GM18909 (cell line): ENCODE data around the gene MMS19.

ENCODE experiments used
- ATAC-seq: cut with Tn5 transposase; IDR thresholded peaks from one replicate; pipeline ENCODE4 v1.9.1; 2021; ENCODE audit warnings: mild to moderate bottlenecking; ENCODE audit not compliant: unreplicated experiment, poor library complexity

MMS19 gene, protein sequence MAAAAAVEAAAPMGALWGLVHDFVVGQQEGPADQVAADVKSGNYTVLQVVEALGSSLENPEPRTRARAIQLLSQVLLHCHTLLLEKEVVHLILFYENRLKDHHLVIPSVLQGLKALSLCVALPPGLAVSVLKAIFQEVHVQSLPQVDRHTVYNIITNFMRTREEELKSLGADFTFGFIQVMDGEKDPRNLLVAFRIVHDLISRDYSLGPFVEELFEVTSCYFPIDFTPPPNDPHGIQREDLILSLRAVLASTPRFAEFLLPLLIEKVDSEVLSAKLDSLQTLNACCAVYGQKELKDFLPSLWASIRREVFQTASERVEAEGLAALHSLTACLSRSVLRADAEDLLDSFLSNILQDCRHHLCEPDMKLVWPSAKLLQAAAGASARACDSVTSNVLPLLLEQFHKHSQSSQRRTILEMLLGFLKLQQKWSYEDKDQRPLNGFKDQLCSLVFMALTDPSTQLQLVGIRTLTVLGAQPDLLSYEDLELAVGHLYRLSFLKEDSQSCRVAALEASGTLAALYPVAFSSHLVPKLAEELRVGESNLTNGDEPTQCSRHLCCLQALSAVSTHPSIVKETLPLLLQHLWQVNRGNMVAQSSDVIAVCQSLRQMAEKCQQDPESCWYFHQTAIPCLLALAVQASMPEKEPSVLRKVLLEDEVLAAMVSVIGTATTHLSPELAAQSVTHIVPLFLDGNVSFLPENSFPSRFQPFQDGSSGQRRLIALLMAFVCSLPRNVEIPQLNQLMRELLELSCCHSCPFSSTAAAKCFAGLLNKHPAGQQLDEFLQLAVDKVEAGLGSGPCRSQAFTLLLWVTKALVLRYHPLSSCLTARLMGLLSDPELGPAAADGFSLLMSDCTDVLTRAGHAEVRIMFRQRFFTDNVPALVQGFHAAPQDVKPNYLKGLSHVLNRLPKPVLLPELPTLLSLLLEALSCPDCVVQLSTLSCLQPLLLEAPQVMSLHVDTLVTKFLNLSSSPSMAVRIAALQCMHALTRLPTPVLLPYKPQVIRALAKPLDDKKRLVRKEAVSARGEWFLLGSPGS

GRCh38 chr10:97498076-97498840, at the start of gene MMS19:
Gene MMS19, minus strand, starts transcription at chr10:97498422. Its CDS starts 38 bp downstream, at chr10:97498384.
- peak; percentile 91 for ATAC-seq

DNA sequence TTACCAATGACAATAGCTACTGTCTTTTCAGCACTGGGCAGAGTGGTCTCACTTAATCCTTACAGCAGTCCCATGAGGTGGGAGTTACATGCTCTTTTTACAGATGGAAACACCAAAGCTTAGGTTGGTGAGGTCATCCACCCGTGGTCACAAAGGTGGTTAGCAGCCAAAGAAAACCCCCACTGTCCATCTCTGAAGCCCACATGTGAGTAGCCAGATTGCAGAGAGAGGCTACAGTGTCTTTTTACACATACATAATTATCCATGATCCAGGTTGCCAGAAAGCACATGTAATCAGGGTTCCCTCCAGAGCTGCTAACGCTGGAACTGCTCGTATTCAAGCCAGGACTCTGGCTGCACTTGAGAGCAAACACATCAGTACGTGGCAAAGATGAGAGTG, 49.7 kb upstream of the MMS19 start:
- no peak for ATAC-seq

DNA sequence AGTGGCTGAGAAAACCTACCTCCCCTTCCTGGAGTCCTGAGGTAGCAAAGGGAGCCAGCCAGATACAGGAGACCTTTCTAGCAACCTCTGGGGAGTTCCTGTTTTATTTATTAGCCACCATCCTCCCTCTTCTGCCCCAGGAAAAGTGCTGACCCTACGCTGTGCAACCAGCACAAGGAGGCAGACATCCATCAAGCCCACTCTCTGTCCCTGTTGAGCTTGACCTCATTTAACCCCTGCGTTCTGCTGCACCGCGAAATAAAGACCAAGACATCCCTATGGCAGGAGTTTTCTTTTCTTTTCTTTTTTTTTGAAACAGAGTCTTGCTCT, 49.0 kb upstream of the MMS19 start:
- no peak for ATAC-seq

GRCh38 chr10:97546456-97547270, 48.4 kb upstream of the MMS19 start:
- ATAC-seq, result no peak

- ATAC-seq, result no peak
These were observed 44.9 kb upstream of the MMS19 start for GRCh38 chr10:97543025-97543546.

GRCh38 chr10:97542169-97543024, 44.2 kb upstream of the MMS19 start:
- no peak for ATAC-seq

- ATAC-seq, result no peak
These were observed 42.7 kb upstream of the MMS19 start for GRCh38 chr10:97540669-97541500.

DNA sequence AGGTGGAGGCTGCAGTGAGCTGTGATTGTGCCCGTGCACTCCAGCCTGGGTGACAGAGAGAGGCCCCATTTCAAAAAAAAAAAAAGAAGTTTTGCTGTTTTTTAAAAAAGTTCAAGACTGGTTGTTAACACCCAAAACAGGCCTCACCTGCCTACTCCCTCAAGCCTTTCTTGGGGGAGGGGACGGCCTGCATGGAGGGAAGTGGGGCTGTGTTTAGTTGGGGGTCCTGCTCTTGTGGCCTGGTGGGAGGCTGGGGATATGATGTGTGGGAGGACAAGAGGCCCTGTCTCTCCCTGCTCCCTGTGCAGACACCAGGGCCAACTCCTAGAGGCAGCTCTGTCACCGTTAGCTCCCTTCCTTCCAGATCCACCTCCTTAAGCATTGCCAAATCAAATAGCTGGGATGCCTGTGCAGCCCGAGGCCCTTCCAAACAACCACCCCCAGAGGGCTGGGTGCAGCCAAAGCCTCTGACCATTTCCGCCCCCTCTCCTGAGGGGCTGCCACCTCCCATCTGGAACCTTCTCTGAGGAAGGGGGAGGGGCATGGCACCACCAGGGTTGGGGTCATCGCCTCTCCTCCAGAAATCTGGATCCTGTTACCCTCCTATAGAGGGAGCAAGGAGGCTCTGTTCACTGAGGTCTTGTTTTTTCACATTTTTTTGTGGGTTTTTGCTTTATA, 41.4 kb upstream of the MMS19 start:
- ATAC-seq, result no peak

GRCh38 chr10:97538839-97539238, 40.6 kb upstream of the MMS19 start:
- ATAC-seq, result no peak

- ATAC-seq, result no peak
These were observed 40.2 kb upstream of the MMS19 start for GRCh38 chr10:97538411-97538810.

- ATAC-seq, result no peak
These were observed 39.1 kb upstream of the MMS19 start for GRCh38 chr10:97537186-97537869.

- no peak for ATAC-seq
These were observed 36.6 kb upstream of the MMS19 start for GRCh38 chr10:97534746-97535367.

DNA sequence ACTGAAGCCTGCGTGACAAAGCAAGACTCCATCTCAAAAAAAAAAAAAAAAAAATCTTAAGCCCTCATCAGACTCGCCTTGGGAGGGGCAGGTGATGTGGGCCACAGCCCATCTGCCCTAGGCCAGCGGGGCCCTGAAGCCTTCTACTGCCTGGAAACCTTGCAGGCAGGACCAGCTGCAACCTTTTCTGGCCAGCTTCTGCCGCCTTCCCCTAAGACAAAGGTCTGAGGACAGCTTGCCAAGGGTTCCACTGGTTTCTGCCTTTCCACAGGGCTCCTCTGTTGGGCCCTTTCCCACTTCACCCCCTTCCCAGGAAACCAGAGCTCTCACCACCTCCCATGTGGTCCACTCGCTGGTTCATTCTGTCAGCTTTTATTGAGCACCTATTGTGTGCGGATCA, 35.7 kb upstream of the MMS19 start:
- no peak for ATAC-seq

DNA sequence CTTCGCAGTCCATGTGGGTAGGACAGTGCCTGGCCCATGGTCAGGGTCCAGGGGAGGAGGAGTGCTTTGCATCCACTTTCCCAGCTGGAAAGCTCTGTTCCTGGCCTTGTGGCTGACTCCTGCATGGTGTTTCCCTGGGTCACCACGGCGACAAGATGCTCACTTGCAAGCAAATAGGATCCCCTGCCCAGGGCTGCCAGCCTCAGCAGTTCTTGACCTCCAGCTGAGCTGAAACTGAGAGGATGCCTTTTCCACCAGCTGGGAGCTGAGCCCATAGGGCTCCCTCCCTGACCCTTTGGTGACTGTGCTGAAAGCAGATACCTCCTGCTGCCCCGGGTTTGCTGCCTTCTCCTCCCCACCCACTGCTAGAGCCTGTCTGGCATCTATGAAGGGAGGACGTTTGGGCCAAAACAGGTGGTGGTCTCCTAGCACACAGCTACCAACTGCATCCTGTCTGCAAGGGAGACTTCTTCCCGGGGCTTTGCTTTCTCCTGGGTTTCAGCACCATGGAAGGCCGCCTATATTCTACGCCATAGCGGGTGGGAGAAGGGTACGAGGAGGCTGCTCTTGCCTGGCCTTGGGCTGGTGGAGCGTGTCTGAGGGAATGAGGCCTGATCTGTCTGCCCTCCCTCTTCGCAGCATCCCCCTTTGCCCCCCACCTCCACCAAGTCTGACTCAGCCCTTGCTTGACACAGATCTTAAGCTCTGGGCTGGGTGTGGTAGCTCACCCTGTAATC, 34.9 kb upstream of the MMS19 start:
- ATAC-seq, result no peak

DNA sequence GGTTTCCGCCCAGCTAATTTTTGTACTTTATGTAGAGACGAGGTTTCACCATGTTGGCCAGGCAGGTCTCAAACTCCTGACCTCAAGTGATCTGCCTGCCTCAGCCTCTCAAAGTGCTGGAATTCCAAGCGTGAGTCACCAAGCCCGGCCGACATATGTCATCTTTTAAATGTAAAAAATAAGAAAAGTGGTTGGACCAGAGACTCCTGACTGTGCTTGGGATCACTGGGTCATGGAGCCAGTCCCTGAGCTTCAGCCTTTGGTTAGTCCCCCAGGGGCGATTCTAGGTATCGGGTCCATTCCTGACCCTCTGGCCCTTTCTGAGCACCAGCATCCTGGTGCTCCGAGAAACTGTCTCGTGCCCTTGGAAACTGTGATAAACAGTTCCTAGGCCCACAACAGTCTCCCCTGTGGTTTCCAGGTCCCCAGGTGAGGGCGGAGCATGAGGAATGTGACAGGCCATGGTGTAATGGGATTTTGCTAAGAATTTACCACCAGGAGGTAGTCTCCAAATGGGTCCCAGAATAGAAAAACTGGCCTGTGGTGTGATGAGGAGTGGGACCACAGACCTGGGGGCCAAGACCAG, 33.3 kb upstream of the MMS19 start:
- ATAC-seq, result no peak
